Stimulated activated CD4-positive, alpha-beta T cell treated with anti-CD3 and anti-CD28 coated beads, Interleukin-4, amount 100 ng/mL, for 4 hours (primary cell): Measurements from ENCODE around the gene GABRD.

ENCODE experiments used
- DNase-seq, 2 experiments: peaks; one replicate each; pipeline ENCODE4 v3.0.0-alpha.2; 2020

The GABRD gene

GRCh38 chr1:1985375-1986050, 33.6 kb upstream of the GABRD start:
- no peak for DNase-seq

GRCh38 chr1:1986451-1987141, 32.5 kb upstream of the GABRD start:
- DNase-seq: no peak

DNA sequence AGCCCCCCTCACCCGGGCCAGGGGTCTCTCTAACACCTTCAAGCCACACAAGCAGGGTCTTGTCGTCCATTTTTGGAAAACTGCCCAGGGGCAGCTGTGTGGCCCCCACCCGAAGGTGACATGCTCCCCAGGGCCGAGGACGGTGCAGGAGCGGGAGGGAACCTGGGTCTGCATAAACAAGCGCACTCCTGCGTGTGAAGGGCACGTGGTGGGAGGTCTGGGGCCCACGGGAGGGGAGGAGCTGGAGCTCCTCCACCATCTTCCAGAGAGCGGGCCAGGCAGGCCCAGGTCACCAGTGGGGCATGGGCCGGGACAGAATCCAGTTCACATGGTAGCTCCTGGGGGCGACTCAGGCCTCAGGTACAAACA, 32.0 kb upstream of the GABRD start:
- no peak for DNase-seq

DNA sequence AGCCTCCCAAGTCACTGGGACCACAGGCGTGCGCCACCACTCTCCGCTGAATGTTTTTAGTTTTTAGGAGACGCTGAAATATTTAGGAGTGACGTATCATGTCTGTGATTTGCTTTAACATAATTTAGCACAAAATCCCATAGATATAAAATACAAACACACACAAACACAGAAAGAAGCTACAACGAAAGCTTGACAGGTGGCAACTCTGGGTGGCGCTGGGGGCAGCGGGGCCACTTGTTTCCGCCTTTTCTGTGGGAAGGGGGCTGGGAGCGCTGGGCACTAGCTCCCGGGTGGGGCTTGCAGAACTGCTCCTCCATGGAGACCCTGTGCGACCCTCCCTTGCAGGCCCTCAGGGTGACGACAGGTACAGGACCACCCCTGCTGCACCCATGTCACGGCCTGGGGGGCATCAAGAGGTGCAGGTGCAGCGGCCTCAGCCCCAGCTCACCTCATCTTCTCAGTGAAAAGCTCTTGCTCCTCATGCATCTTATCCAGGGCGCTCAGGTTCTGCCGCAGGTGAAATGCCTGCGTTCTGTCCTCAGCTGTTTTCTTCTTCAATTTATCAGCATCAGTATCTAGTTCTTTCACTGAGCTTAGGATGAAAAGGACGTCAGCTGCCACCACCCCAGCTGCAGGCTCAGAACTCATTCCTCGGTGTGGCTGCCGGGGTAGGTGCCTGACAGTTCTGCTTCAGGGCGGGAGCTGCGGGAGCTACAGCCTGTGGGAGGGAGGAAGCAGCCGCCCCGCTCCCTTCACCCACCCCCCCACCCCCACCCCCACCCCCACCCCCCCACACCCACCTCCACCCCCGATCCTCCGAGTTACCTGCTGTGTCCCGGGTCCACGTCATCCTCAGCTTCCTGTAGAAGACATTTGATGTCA, 30.8 kb upstream of the GABRD start:
- DNase-seq: peak in 1 of 2 experiments; percentile 12

- no peak for DNase-seq
These were observed 30.0 kb upstream of the GABRD start for GRCh38 chr1:1989102-1989542.

- DNase-seq: no peak
These were observed 29.4 kb upstream of the GABRD start for GRCh38 chr1:1989789-1990188.

- no peak for DNase-seq
These were observed 28.9 kb upstream of the GABRD start for GRCh38 chr1:1990222-1990621.

GRCh38 chr1:1994536-1994935, 24.6 kb upstream of the GABRD start:
- DNase-seq: no peak

GRCh38 chr1:1996207-1996651, 22.9 kb upstream of the GABRD start:
- no peak for DNase-seq

DNA sequence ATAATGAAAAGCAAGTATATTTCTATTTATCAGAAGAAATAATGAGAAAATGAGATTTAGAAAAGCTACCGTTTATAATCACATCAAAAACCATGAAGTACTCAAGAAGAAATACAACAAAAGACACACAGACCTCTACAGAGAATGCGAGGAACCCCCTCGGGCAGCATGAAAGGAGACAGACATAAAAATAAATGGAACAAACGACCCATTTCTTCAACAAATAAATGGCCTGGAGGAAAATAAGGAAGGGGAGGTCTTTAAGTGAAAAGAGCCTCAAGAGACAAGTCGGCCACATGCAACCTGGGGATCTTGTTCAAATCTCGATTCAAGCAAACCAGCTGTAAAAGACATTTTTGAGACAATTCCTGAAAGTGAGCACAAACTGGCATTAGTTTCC, 21.6 kb upstream of the GABRD start:
- no peak for DNase-seq

DNA sequence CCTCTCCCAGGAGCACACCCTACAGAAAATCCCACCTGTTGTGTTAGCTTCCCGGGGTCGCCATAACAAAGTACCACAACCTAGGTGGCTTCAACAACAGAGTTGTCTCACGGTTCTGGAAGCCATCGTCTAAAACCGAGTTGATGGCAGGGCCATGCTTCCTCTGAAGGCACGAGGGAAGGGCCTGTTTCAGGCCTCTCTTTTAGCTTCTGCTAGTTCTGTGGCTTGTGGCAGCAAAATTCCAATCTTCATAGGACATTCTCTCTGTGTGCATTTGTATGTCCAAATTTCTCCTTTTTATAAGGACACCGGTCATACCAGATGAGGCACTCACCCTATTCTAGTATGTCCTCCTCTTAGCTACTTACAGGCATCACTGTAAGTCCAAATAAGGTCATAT, 18.7 kb upstream of the GABRD start:
- DNase-seq: no peak

- no peak for DNase-seq
These were observed 18.3 kb upstream of the GABRD start for GRCh38 chr1:2000850-2001249.

DNA sequence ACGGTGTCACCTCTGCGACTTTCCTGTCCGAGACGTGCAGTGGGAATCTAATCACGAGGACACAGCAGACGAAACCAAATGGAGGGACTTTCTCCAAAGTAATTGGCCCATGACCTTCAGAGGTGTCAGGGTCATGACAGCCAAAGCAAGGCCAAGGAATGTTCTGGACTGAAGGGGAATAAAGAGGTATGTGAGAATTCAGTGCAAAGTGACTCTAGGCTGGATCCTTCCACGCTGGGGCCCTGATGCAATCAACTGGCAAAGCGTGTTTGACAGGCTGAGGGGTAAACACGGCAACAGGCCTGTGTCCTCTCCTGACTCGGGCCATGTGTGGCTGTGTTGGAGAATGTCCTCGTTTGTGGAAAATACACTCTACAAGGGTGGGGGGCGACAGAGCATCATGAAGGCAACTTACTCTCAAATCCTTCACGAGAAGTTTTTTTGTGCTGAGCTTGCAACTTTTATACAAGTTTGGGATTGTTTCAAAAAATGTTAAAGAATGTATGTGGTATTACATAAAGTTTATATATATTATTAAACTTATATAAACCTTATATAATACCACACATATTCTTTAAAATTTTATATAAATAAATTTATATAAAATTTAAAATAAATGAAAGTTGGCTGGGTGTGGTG, 17.3 kb upstream of the GABRD start:
- DNase-seq: no peak

GRCh38 chr1:2003541-2004131, 15.5 kb upstream of the GABRD start, which contains the start of gene CFAP74:
TSS of gene CFAP74 (minus strand) at chr1:2003786. CDS start at chr1:1990956, 12,830 bp downstream.
- no peak for DNase-seq

DNA sequence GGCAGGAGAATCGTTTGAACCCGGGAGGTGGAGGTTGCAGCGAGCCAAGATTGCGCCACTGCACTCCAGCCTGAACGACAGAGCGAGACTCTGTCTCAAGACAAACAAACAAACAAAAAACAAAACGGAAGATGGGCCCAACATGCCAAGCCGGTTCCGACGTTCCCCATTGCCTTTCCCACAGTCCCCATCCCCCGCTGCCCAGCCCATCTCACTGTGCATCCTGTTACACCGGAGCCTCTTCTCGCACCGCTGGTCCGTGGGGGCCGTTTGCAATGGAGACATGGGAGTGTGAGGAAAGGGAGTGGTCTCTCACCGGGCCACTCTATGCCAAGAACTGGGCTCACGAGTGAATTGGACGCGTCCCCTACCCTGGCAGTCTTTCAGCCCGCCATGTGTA, 14.3 kb upstream of the GABRD start:
- DNase-seq: no peak

GRCh38 chr1:2009101-2010053, 9.8 kb upstream of the GABRD start:
- DNase-seq: no peak

GRCh38 chr1:2014181-2014580, 5.0 kb upstream of the GABRD start:
- no peak for DNase-seq

- DNase-seq: no peak
These were observed 4.1 kb upstream of the GABRD start for GRCh38 chr1:2014741-2015735.

GRCh38 chr1:2016123-2016522, 3.0 kb upstream of the GABRD start:
- no peak for DNase-seq
